HEK293 (cell line): Measurements from ENCODE around the gene WSCD2.

Source experiments
- CTCF ChIP-seq: fragments of 450-650 bp; formaldehyde crosslinking; IDR thresholded peaks from 2 replicates; pipeline ENCODE4 v1.5.1; 2016; ENCODE audit warnings: missing biosample characterization, missing genetic modification characterization
- MEIS1 ChIP-seq: sonication (generic); formaldehyde crosslinking; IDR thresholded peaks from 2 replicates; pipeline ENCODE4 v1.8.1; 2022; ENCODE audit warnings: missing genetic modification reagents, mild to moderate bottlenecking, borderline replicate concordance
- PATZ1 ChIP-seq: fragments of 450-650 bp; formaldehyde crosslinking; IDR thresholded peaks from 2 replicates; pipeline ENCODE4 v1.5.1; 2016; ENCODE audit warnings: missing biosample characterization, missing genetic modification characterization
- ZBTB20 ChIP-seq: fragments of 450-650 bp; formaldehyde crosslinking; IDR thresholded peaks from 2 replicates; pipeline ENCODE4 v1.5.1; 2016; ENCODE audit warnings: missing biosample characterization, missing genetic modification characterization
- ZBTB49 ChIP-seq: fragments of 450-650 bp; formaldehyde crosslinking; IDR thresholded peaks from 2 replicates; pipeline ENCODE4 v1.5.1; 2016; ENCODE audit warnings: missing biosample characterization, missing genetic modification characterization, low read depth
- ZBTB7A ChIP-seq: fragments of 450-650 bp; formaldehyde crosslinking; IDR thresholded peaks from 2 replicates; pipeline ENCODE4 v1.5.1; 2016; ENCODE audit warnings: low read depth, missing biosample characterization, missing genetic modification characterization
- ZEB2 ChIP-seq: fragments of 450-650 bp; formaldehyde crosslinking; IDR thresholded peaks from 2 replicates; pipeline ENCODE4 v1.5.1; 2016; ENCODE audit warnings: missing biosample characterization, missing genetic modification characterization
- ZNF138 ChIP-seq: fragments of 450-650 bp; formaldehyde crosslinking; IDR thresholded peaks from 2 replicates; pipeline ENCODE4 v1.5.1; 2016; ENCODE audit warnings: missing biosample characterization, missing genetic modification characterization, borderline replicate concordance
- ZNF146 ChIP-seq: fragments of 450-650 bp; formaldehyde crosslinking; IDR thresholded peaks from 2 replicates; pipeline ENCODE4 v1.5.1; 2016; ENCODE audit warnings: missing biosample characterization, missing genetic modification characterization
- ZNF24 ChIP-seq: fragments of 450-650 bp; formaldehyde crosslinking; IDR thresholded peaks from 2 replicates; pipeline ENCODE4 v1.5.1; 2016; ENCODE audit warnings: missing biosample characterization, missing genetic modification characterization
- ZNF26 ChIP-seq: fragments of 450-650 bp; formaldehyde crosslinking; IDR thresholded peaks from 2 replicates; pipeline ENCODE4 v1.5.1; 2016; ENCODE audit warnings: missing biosample characterization, missing genetic modification characterization
- ZNF266 ChIP-seq: fragments of 450-650 bp; formaldehyde crosslinking; IDR thresholded peaks from 2 replicates; pipeline ENCODE4 v1.5.1; 2016; ENCODE audit warnings: missing biosample characterization, missing genetic modification characterization, low read depth
- ZNF302 ChIP-seq: fragments of 450-650 bp; formaldehyde crosslinking; IDR thresholded peaks from 2 replicates; pipeline ENCODE4 v1.5.1; 2016; ENCODE audit warnings: missing biosample characterization, missing genetic modification characterization, low read depth
- ZNF324 ChIP-seq: fragments of 450-650 bp; formaldehyde crosslinking; IDR thresholded peaks from 2 replicates; pipeline ENCODE4 v1.5.1; 2016; ENCODE audit warnings: missing biosample characterization, missing genetic modification characterization
- ZNF341 ChIP-seq: fragments of 450-650 bp; formaldehyde crosslinking; IDR thresholded peaks from 2 replicates; pipeline ENCODE4; 2016; ENCODE audit warnings: low read depth, missing biosample characterization, missing genetic modification characterization
- ZNF416 ChIP-seq: fragments of 450-650 bp; formaldehyde crosslinking; IDR thresholded peaks from 2 replicates; pipeline ENCODE4 v1.5.1; 2016; ENCODE audit warnings: missing biosample characterization, missing genetic modification characterization
- ZNF473 ChIP-seq: fragments of 450-650 bp; formaldehyde crosslinking; IDR thresholded peaks from 2 replicates; pipeline ENCODE4 v1.5.1; 2017; ENCODE audit warnings: missing biosample characterization, missing genetic modification characterization
- ZNF488 ChIP-seq: fragments of 450-650 bp; formaldehyde crosslinking; IDR thresholded peaks from 2 replicates; pipeline ENCODE4 v1.5.1; 2016; ENCODE audit warnings: missing biosample characterization, missing genetic modification characterization
- ZNF544 ChIP-seq: fragments of 450-650 bp; formaldehyde crosslinking; IDR thresholded peaks from 2 replicates; pipeline ENCODE4 v1.5.0; 2017; ENCODE audit warnings: missing biosample characterization, missing genetic modification characterization
- ZNF571 ChIP-seq: fragments of 450-650 bp; formaldehyde crosslinking; IDR thresholded peaks from 2 replicates; pipeline ENCODE4 v1.5.0; 2017; ENCODE audit warnings: missing biosample characterization, missing genetic modification characterization
- ZNF600 ChIP-seq: fragments of 450-650 bp; formaldehyde crosslinking; IDR thresholded peaks from 2 replicates; pipeline ENCODE4 v1.5.1; 2016; ENCODE audit warnings: missing biosample characterization, missing genetic modification characterization
- ZNF623 ChIP-seq: fragments of 450-650 bp; formaldehyde crosslinking; IDR thresholded peaks from 2 replicates; pipeline ENCODE4 v1.5.1; 2016; ENCODE audit warnings: missing biosample characterization, missing genetic modification characterization
- ZNF658 ChIP-seq: fragments of 450-650 bp; formaldehyde crosslinking; IDR thresholded peaks from 2 replicates; pipeline ENCODE4; 2016; ENCODE audit warnings: missing biosample characterization, missing genetic modification characterization
- ZNF677 ChIP-seq: fragments of 450-650 bp; IDR thresholded peaks from 2 replicates; pipeline ENCODE4 v1.5.0; 2018; ENCODE audit warnings: missing biosample characterization, mild to moderate bottlenecking, missing genetic modification characterization, moderate library complexity
- ZNF747 ChIP-seq: fragments of 450-650 bp; formaldehyde crosslinking; IDR thresholded peaks from 2 replicates; pipeline ENCODE4 v1.5.1; 2016; ENCODE audit warnings: missing biosample characterization, missing genetic modification characterization
- ZNF776 ChIP-seq: fragments of 450-650 bp; formaldehyde crosslinking; IDR thresholded peaks from 2 replicates; pipeline ENCODE4 v1.5.0; 2017; ENCODE audit warnings: missing biosample characterization, missing genetic modification characterization, borderline replicate concordance
- ZNF830 ChIP-seq: fragments of 450-650 bp; IDR thresholded peaks from 2 replicates; pipeline ENCODE4 v1.5.0; 2018; ENCODE audit warnings: missing biosample characterization, missing genetic modification characterization, low read depth, mild to moderate bottlenecking, moderate library complexity
- TF ChIP-seq, protein P1 (sequence below): fragments of 450-650 bp; formaldehyde crosslinking; IDR thresholded peaks from 2 replicates; pipeline ENCODE4 v1.5.1; 2016; ENCODE audit warnings: missing biosample characterization, missing genetic modification characterization
- TF ChIP-seq, protein P2 (sequence below): fragments of 450-650 bp; formaldehyde crosslinking; IDR thresholded peaks from 2 replicates; pipeline ENCODE4 v1.5.1; 2017; ENCODE audit warnings: missing biosample characterization, missing genetic modification characterization

Gene WSCD2

DNA sequence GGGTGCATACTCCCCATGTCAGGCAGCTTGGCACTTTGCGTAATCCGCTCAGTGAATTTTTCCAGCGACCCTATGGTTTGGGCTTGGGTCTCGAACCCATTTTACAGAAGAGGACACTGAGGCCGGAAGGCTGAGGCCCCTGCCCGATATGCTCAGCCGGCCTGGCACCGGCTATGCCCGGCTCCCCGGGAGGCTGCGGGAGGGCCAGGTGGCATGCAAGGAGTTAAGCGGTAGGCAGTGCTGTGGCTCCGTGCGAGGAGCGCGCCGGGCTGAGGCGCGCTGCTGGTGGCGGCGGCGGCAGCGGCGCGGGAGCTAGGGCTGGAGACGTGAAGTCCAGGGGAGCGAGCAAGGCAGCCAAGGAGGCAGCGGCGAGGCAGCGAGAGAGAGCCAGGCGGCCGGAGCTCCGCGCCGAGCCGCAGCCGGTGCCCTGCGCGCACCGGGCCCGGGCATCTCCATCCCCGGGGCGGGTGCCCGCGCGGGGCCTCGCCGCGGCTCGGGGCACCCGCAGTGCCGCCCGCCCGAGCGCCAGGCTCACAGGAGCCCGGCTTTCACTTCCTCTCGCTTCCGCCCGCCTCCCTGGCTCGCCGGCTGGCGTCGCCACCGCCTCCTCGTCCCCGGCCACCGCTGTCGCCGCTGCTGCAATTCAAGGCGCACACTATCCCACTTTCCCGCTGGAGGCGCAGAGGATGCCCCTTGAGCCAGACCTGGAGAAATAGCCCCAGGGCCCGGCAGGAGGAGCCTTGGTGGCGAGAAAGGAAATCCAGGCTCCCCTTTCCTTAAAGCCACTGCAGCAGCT lies at the start of gene WSCD2 (continued):
- TF ChIP-seq ZBTB7A (no peak), ZNF416 (tag by site-specific recombination) (no peak), ZEB2 (tag by site-specific recombination) (no peak), ZNF776 (tag by site-specific recombination) (no peak), ZNF600 (tag by site-specific recombination) (no peak), ZNF544 (tag by site-specific recombination) (no peak), ZNF658 (tag by site-specific recombination) (no peak), ZNF324 (no peak), ZNF830 (tag by site-specific recombination) (no peak), PATZ1 (tag by site-specific recombination) (no peak), ZBTB20 (tag by site-specific recombination) (peak; percentile 6; the same call in 1 of the 2 replicates), ZNF266 (tag by site-specific recombination) (no peak), ZNF341 (no peak), ZNF473 (no peak), ZNF623 (tag by site-specific recombination) (no peak), CTCF (tag by site-specific recombination) (peak; percentile 91), ZNF677 (tag by site-specific recombination) (0 out of 2 replicates have a peak, but pooled peaks have one; percentile 12), ZNF146 (no peak), ZNF24 (tag by site-specific recombination) (no peak), MEIS1 (CRISPR knock-in tag) (no peak), ZNF488 (tag by site-specific recombination) (no peak), ZNF26 (tag by site-specific recombination) (no peak), ZBTB49 (tag by site-specific recombination) (no peak), ZNF138 (tag by site-specific recombination) (no peak), ZNF571 (tag by site-specific recombination) (no peak), ZNF302 (tag by site-specific recombination) (no peak), ZNF747 (tag by site-specific recombination) (no peak)
- TF ChIP-seq, protein P1, sequence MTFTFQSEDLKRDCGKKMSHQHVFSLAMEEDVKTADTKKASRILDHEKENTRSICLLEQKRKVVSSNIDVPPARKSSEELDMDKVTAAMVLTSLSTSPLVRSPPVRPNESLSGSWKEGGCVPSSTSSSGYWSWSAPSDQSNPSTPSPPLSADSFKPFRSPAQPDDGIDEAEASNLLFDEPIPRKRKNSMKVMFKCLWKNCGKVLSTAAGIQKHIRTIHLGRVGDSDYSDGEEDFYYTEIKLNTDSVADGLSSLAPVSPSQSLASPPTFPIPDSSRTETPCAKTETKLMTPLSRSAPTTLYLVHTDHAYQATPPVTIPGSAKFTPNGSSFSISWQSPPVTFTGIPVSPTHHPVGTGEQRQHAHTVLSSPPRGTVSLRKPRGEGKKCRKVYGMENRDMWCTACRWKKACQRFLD: no peak
- TF ChIP-seq, protein P2, sequence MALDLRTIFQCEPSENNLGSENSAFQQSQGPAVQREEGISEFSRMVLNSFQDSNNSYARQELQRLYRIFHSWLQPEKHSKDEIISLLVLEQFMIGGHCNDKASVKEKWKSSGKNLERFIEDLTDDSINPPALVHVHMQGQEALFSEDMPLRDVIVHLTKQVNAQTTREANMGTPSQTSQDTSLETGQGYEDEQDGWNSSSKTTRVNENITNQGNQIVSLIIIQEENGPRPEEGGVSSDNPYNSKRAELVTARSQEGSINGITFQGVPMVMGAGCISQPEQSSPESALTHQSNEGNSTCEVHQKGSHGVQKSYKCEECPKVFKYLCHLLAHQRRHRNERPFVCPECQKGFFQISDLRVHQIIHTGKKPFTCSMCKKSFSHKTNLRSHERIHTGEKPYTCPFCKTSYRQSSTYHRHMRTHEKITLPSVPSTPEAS (tag by site-specific recombination): no peak
